Measurements from ENCODE around the gene PGF. TPM values are rescaled to one million over a fixed set of nuclear protein-coding genes. Genes with fewer than 3 reads are reported as not detected.

PGF gene
- total and polyA plus RNA-seq, 8 donors, result 1.8 to 13.3 (median 6.4) TPM; not detected in 1

DNA sequence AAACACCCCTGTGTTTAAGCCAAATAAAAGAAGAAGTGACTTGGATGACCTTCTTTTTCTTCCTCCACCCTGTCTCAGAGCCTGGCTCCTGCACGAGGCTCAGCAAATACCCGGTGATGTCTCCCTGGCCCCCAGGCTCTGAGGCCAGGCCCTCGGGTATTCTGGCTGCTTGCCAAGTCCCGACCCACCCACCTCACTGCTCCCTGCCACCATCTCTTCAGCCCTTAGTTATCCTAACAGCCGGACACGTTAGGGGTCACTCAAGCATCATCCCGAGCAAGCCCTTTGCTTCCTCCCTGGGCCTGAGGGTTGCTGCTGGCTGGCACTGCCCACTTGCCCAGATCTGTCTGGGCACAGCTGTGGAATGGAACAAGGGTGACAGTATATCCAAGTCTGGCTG is 39.6 kb downstream of the PGF start:
- H3K9me3 ChIP-seq, result no peaks in the 10 kb centered on the region
- 39 to 55% (median 43%) methylated on average over 7 of the region's 7 CpGs for WGBS, 5 donors
- no peaks in the 10 kb centered on the region for H3K27me3 ChIP-seq
- intact Hi-C loops (cut with DNase I; ENCODE audit: low total_unique reads), result loop anchor here (10.0 kb wide), 1 partner anchor 169 kb away; no protein-coding TSS in a partner anchor
- no peak for DNase-seq
- H3K4me3 ChIP-seq, result no peak overlapping the region
- peaks cover 0 to 27% (median 11%) of the 10 kb centered on the region in 4 donors for H3K4me1 ChIP-seq
- peak overlapping the region in 1 of 5 donors; percentile 55 for H3K27ac ChIP-seq
- H3K36me3 ChIP-seq, result peaks cover 0 to 7% (median 0%) of the 10 kb centered on the region in 4 donors
- no peak for TF ChIP-seq POLR2AphosphoS5 (IDR thresholded peaks at IDR 0.05)
- TF ChIP-seq EP300 (IDR thresholded peaks at IDR 0.05), result no peak
- TF ChIP-seq POLR2A (IDR thresholded peaks at IDR 0.05), result no peak
- TF ChIP-seq, protein P1, sequence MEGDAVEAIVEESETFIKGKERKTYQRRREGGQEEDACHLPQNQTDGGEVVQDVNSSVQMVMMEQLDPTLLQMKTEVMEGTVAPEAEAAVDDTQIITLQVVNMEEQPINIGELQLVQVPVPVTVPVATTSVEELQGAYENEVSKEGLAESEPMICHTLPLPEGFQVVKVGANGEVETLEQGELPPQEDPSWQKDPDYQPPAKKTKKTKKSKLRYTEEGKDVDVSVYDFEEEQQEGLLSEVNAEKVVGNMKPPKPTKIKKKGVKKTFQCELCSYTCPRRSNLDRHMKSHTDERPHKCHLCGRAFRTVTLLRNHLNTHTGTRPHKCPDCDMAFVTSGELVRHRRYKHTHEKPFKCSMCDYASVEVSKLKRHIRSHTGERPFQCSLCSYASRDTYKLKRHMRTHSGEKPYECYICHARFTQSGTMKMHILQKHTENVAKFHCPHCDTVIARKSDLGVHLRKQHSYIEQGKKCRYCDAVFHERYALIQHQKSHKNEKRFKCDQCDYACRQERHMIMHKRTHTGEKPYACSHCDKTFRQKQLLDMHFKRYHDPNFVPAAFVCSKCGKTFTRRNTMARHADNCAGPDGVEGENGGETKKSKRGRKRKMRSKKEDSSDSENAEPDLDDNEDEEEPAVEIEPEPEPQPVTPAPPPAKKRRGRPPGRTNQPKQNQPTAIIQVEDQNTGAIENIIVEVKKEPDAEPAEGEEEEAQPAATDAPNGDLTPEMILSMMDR (IDR thresholded peaks at IDR 0.05), result no peak

DNA sequence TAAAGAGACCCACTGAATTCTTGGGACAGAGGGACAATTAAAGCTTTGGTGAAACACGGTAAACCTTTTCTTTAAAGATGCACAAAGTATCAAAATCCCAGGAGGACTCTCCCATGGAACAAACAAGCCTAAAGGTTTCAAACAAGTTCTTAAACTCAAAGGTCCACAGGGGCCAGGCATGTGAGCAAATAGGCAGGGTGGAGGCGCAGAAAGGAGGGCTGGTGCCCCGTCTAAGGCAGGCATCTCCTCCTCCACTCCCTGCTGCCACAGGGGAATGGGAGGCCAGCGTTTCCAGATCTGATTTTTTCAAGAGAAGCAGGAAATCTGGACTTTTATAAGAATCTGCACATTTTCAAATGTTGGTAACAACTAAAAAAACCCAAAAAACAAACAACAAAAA is 40.0 kb downstream of the PGF start:
- no peak for TF ChIP-seq EP300 (IDR thresholded peaks at IDR 0.05)
- TF ChIP-seq, protein P1 (IDR thresholded peaks at IDR 0.05), result no peak
- no peak for TF ChIP-seq POLR2AphosphoS5 (IDR thresholded peaks at IDR 0.05)
- no peak for TF ChIP-seq POLR2A (IDR thresholded peaks at IDR 0.05)
- Histone ChIP-seq H3K4me1 (peaks cover 0 to 27% (median 11%) of the 10 kb centered on the region in 4 donors), H3K9me3 (no peaks in the 10 kb centered on the region), H3K36me3 (peaks cover 0 to 7% (median 0%) of the 10 kb centered on the region in 4 donors), H3K27ac (peak overlapping the region in 2 of 5 donors; percentile 37 to 55), H3K4me3 (no peak overlapping the region), H3K27me3 (no peaks in the 10 kb centered on the region)
- intact Hi-C loops (cut with DNase I; ENCODE audit: low total_unique reads), result loop anchor here (10.0 kb wide), 1 partner anchor 169 kb away; no protein-coding TSS in a partner anchor
- WGBS, 5 donors, result 70 to 81% (median 78%) methylated on average over 4 of the region's 4 CpGs
- no peak for DNase-seq

DNA sequence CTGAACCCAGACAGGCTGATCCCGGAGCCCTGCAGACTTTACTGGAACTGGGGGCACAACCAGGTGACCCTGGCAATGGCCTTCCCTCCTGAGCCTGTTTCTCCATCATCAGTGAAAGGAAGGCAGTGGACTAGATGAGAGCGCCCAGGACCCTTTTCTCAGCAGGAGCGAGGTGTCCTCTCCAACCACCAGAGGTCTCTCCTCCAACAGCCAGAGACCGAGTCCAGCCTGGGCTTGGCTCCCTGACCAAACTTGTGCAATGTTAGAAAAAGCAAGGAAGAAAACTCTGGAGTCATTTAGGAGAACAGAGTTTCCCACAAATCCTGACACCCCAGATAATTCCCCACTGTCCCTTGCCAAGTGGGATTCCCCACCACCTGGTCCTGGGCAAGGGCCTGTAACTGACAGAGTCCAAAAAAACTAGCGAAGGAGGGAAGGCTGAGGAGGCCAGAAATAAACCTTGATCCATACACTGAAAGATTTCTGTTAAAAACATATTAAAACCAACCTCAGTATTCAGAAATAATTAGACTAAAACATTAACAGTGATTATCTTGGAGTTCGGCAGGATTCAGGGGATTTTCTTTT is 41.3 kb downstream of the PGF start:
- no peaks in the 10 kb centered on the region for H3K9me3 ChIP-seq
- intact Hi-C loops (cut with DNase I; ENCODE audit: low total_unique reads), result loop anchor here (10.0 kb wide), 1 partner anchor 171 kb away; no protein-coding TSS in a partner anchor
- H3K4me1 ChIP-seq, result peaks cover 0 to 27% (median 11%) of the 10 kb centered on the region in 4 donors
- peak; percentile 65 to 90 for DNase-seq
- TF ChIP-seq EP300 (IDR thresholded peaks at IDR 0.05) (no peak), POLR2AphosphoS5 (IDR thresholded peaks at IDR 0.05) (peak in 1 of 3 donors; percentile 66), POLR2A (IDR thresholded peaks at IDR 0.05) (no peak)
- TF ChIP-seq, protein P1 (IDR thresholded peaks at IDR 0.05), result peak in 4 of 7 experiments; percentile 52 to 71 (median 54)
- no peaks in the 10 kb centered on the region for H3K27me3 ChIP-seq
- H3K27ac ChIP-seq, result peak overlapping the region in 3 of 5 donors; percentile 37 to 54 (median 38)
- H3K4me3 ChIP-seq, result no peak overlapping the region
- peaks cover 0 to 1% (median 0%) of the 10 kb centered on the region in 4 donors for H3K36me3 ChIP-seq
- WGBS, 5 donors, result 39 to 51% (median 49%) methylated on average over 6 of the region's 6 CpGs

DNA sequence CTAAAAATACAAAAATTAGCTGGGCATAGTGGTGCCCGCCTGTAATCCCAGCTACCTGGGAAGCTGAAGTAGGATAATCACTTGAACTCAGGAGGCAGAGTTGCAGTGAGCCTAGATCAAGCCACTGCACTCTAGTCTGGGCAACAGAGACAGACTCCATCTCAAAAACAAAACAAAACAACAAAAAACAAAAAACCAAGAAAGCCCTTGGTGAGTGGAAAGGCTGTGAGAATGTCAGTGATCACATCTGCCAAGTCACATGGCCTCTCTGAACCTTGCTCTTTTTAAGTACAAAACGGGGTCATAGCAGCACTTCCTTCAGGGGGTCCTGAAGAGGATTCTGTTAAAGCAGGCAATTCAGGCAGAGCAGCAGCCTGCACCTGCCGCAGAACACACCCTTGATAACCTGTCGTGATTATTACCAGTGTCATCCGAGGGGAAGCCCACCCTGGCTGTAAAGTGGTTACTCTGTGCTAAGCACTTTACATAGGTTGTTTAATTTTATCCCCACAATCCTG is 41.9 kb downstream of the PGF start:
- no peaks in the 10 kb centered on the region for H3K27me3 ChIP-seq
- no peak for TF ChIP-seq POLR2AphosphoS5 (IDR thresholded peaks at IDR 0.05)
- TF ChIP-seq EP300 (IDR thresholded peaks at IDR 0.05), result no peak
- TF ChIP-seq POLR2A (IDR thresholded peaks at IDR 0.05), result no peak
- TF ChIP-seq, protein P1 (IDR thresholded peaks at IDR 0.05), result no peak
- H3K4me1 ChIP-seq, result peaks cover 0 to 26% (median 11%) of the 10 kb centered on the region in 4 donors
- intact Hi-C loops (cut with DNase I; ENCODE audit: low total_unique reads), result loop anchor here (10.0 kb wide), 1 partner anchor 171 kb away; no protein-coding TSS in a partner anchor
- no peaks in the 10 kb centered on the region for H3K9me3 ChIP-seq
- WGBS, 5 donors, result 59 to 68% (median 66%) methylated on average over 5 of the region's 5 CpGs
- no peak for DNase-seq
- H3K27ac ChIP-seq, result no peak overlapping the region
- no peaks in the 10 kb centered on the region for H3K36me3 ChIP-seq
- no peak overlapping the region for H3K4me3 ChIP-seq
